BJ (cell line): Measurements from ENCODE around the gene CD9. TPM values are rescaled to one million over a fixed set of nuclear protein-coding genes. Genes with fewer than 3 reads are reported as not detected.

Experiments used
- CTCF ChIA-PET: fragments of 350-600 bp; formaldehyde crosslinking; extraction: SDS; loops from one replicate; lab custom pipeline; 2021; ENCODE audit warnings: antibody characterized with exemption, inconsistent platforms; lab: Yijun Ruan, JAX
- POLR2A ChIA-PET: fragments of 300-600 bp; sonication (Branson Sonifier 250); formaldehyde crosslinking; extraction: SDS; loops from one replicate; lab custom pipeline; 2021; ENCODE audit warnings: antibody characterized with exemption; lab: Charles Lee
- DNase-seq: peaks from one replicate; pipeline ENCODE4 v3.0.0-alpha.2; 2011; ENCODE audit warnings: low read depth
- H3K27me3 ChIP-seq: 2 replicates; pipeline ENCODE4 v1.6.0; 2011; ENCODE audit warnings: low read length; ENCODE audit not compliant: control insufficient read depth, insufficient read depth
- H3K36me3 ChIP-seq: 2 replicates; pipeline ENCODE4 v1.5.1; 2011; ENCODE audit warnings: low read length; ENCODE audit not compliant: control insufficient read depth, insufficient read depth
- H3K4me3 ChIP-seq: 2 replicates; pipeline ENCODE4 v1.5.1; 2011; ENCODE audit warnings: low read depth, mild to moderate bottlenecking, control low read depth, low read length
- polyA plus RNA-seq: library from polyadenylated mRNA; depleted of rRNA; stranded (reverse); fragments of >200 nt; gene quantifications from 2 replicates; pipeline ENCODE4 v1.2.3, GENCODE V29; 2011
- TF ChIP-seq, protein P1 (sequence below): IDR thresholded peaks from 2 replicates; pipeline ENCODE4 v1.5.1; 2011; ENCODE audit warnings: low read depth, mild to moderate bottlenecking, control low read depth, inconsistent platforms, low read length, moderate library complexity; ENCODE audit not compliant: insufficient read depth

Gene CD9
- polyA plus RNA-seq, 1 experiment, result 86.0 TPM

DNA sequence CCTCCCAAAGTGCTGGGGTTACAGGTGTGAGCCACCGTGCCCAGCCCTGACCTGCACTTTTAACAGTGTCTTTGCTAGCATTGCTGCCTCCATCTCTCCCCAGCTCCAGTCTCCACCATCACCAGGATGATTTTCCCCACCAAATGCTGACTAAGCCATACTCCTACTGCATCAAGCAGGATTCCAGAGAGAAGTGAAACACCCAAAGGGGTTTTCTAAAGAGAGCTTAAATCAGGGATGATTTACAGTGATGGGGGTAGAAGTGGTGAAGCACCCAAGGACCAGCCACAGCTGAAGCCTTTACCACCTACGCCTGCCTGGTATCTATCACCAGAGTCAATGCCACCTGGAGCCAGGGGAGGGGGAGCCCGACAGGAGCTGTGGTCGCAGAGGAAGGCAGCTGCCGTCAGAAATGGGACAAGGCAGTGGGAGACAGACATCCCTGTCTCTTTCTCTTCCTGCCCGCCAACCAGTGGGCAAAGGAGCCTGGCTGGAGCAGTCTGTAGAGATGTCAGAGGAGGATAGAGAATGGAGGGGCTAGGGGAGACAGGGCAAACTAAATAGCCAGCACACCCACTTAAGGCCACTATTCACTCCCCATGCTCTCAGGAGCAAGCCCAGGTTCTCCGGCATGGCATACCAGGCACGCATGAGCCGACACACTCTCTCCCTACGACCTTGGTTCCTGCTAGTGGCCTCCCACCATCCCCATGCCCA lies 22.4 kb upstream of the CD9 start:
- ChIA-PET CTCF (interaction anchor here (0.9 kb wide), 1 partner anchor 102 kb away, joined by 4 read pairs; no protein-coding TSS in a partner anchor), POLR2A (interaction anchor here (0.7 kb wide), 1 partner anchor 23 kb away, joined by 3 read pairs; the partner anchor contains the start of gene CD9)
- TF ChIP-seq, protein P1, sequence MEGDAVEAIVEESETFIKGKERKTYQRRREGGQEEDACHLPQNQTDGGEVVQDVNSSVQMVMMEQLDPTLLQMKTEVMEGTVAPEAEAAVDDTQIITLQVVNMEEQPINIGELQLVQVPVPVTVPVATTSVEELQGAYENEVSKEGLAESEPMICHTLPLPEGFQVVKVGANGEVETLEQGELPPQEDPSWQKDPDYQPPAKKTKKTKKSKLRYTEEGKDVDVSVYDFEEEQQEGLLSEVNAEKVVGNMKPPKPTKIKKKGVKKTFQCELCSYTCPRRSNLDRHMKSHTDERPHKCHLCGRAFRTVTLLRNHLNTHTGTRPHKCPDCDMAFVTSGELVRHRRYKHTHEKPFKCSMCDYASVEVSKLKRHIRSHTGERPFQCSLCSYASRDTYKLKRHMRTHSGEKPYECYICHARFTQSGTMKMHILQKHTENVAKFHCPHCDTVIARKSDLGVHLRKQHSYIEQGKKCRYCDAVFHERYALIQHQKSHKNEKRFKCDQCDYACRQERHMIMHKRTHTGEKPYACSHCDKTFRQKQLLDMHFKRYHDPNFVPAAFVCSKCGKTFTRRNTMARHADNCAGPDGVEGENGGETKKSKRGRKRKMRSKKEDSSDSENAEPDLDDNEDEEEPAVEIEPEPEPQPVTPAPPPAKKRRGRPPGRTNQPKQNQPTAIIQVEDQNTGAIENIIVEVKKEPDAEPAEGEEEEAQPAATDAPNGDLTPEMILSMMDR, result no peak

DNA sequence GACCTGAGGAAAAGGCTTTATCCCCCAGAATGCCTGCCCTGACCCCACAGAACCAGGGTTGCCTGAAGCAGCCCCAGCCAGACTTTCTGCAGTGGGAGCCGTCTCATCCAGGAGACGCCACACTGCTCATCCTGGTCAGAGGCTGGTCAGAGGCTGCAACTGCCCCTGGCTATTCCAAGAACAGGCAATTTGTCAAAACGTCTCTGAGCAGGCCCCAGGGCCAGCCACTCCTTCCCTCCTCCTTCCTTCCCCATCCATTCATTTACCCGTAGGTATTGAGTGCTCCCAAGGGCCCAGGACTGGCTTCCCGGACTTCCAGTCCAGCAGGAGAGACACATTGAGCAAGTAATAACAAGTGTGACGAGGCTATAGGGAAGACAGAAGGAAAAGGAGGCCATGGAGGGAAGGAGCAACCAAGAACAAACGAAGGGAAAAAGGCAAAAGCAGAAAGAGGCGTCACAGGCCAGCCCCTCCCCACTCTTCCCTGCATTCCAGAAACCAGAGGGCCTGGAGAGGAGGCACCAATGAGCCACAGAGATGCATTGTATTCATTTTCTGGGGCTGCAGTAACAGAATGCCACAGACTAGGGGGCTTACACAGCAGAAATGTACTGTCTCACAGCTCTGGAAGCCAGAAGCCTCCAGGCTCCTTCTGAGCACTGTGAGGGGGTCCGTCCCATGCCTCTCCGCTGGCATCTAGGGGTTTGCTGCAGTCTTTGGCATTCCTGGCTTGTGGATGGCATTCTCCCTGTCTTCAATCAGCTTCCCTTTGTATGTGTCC lies 21.0 kb upstream of the CD9 start:
- H3K36me3 ChIP-seq, result no peaks in the 10 kb centered on the region
- ChIA-PET CTCF (interaction anchor here (0.9 to 1.4 kb wide), 3 partner anchors 12 to 17 kb away, joined by 3 to 5 read pairs (median 4); no protein-coding TSS in a partner anchor), POLR2A (no interaction called here)
- no peak for DNase-seq
- TF ChIP-seq, protein P1, result peak; percentile 33
- no peaks in the 10 kb centered on the region for H3K27me3 ChIP-seq
- H3K4me3 ChIP-seq, result no peak overlapping the region

More for the DNA sequence above, 22.4 kb upstream of the CD9 start:
- Histone ChIP-seq H3K36me3 (no peaks in the 10 kb centered on the region), H3K4me3 (no peak overlapping the region), H3K27me3 (no peaks in the 10 kb centered on the region)
- no peak for DNase-seq

DNA sequence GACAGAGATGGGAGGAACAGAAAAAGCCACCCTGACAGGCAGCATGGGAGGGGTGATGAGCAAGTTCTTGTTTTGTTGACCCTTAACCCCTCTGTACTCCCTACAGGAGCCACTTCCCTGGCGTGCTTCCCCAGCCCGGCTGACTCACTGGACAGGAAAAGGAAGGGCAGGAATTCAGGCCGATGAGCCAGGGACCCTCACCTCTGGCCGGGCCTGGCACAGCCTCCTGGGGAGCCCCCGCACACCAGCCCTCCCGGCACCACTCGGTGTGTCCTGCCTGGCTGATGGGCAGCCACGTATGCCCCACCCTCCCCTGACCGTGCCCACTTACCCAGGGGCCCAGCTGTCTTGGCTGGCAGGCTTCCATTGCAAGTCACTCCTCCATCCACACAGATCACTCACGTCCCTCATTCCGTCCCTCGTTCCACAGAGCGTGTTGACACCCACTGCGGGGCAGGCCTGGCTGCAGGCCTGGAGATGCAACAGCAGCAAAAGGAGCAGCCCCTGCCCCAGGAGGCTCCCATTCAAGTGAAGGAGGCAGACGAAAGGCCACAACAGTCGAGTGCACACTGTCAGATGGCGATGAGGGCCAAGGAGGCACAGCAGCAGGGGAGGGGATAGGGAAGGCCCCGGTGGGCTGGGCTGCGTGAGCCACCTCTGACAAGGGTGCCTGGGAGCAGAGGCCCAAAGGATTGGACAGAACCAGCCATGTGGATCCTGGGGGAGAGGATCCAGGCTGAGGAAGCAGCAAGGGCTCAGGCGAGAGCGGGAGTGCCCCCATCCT lies 19.7 kb upstream of the CD9 start:
- Histone ChIP-seq H3K36me3 (no peaks in the 10 kb centered on the region), H3K27me3 (no peaks in the 10 kb centered on the region), H3K4me3 (no peak overlapping the region)
- TF ChIP-seq, protein P1, result no peak
- ChIA-PET POLR2A (no interaction called here), CTCF (interaction anchor here (1.4 kb wide), 1 partner anchor 15 kb away, joined by 5 read pairs; no protein-coding TSS in a partner anchor)
- no peak for DNase-seq

DNA sequence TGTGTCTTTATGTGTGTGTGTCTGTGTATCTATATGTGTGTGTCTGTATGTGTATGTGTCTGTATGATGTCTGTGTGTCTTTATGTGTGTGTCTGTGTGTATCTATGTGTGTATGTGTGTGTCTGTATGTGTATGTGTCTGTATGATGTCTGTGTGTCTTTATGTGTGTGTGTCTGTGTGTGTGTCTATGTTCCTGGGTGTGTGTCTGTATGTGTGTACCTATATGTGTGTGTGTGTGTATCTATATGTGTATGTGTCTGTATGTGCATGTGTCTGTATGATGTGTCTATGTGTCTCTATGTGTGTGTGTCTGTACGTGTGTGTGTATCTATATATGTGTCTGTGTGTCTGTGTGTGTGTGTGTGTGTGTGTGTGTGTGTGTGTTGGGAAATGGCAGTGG lies 19.0 kb upstream of the CD9 start:
- no peaks in the 10 kb centered on the region for H3K36me3 ChIP-seq
- ChIA-PET POLR2A (interaction anchor here (0.9 to 1.3 kb wide), 2 partner anchors 14 to 88 kb away, joined by 3 to 4 read pairs; no protein-coding TSS in a partner anchor), CTCF (interaction anchor here (0.9 to 3.4 kb wide), 4 partner anchors 14 to 103 kb away, joined by 4 to 28 read pairs (median 13); no protein-coding TSS in a partner anchor)
- no peak overlapping the region for H3K4me3 ChIP-seq
- no peak for DNase-seq
- no peaks in the 10 kb centered on the region for H3K27me3 ChIP-seq
- TF ChIP-seq, protein P1, result no peak
